Measurements from ENCODE around the gene TMEM131L.
"Not testable (repeated sequence)": the region's sequence is repeated elsewhere in the genome, so short reads cannot be mapped to it uniquely, and the experiment has no call there.

Gene TMEM131L

DNA sequence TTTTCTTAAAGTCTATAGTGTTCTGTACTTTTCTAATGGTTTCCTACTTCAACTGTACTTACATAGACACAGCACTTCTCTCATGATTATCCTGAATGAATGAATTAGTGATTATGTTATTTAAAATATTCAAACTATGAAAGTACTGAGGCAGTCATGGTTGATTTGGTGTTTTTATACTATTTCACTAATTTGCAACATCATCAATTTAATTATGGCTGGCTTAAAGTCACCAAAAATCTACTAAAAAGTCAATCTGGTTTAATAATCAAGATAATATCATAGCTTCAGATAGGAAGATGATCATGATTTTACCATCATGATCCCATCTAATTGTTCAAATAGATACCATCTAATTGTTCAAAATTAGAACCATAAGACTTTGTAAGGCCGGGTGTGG, 16.8 kb upstream of the TMEM131L start:
- TF ChIP-seq, protein P1, sequence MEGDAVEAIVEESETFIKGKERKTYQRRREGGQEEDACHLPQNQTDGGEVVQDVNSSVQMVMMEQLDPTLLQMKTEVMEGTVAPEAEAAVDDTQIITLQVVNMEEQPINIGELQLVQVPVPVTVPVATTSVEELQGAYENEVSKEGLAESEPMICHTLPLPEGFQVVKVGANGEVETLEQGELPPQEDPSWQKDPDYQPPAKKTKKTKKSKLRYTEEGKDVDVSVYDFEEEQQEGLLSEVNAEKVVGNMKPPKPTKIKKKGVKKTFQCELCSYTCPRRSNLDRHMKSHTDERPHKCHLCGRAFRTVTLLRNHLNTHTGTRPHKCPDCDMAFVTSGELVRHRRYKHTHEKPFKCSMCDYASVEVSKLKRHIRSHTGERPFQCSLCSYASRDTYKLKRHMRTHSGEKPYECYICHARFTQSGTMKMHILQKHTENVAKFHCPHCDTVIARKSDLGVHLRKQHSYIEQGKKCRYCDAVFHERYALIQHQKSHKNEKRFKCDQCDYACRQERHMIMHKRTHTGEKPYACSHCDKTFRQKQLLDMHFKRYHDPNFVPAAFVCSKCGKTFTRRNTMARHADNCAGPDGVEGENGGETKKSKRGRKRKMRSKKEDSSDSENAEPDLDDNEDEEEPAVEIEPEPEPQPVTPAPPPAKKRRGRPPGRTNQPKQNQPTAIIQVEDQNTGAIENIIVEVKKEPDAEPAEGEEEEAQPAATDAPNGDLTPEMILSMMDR (conservative IDR thresholded peaks at IDR 0.05; ENCODE audit: low read depth): no peak
- H3K27ac ChIP-seq: no peak overlapping the region
- no peak for DNase-seq (ENCODE audit: low spot score)
- ChIA-PET POLR2A (ENCODE audit: low non-redundant PET) (no interaction called here), CTCF (interaction anchor here (1.5 kb wide), 1 partner anchor 16 kb away, joined by 5 read pairs; no protein-coding TSS in a partner anchor)

DNA sequence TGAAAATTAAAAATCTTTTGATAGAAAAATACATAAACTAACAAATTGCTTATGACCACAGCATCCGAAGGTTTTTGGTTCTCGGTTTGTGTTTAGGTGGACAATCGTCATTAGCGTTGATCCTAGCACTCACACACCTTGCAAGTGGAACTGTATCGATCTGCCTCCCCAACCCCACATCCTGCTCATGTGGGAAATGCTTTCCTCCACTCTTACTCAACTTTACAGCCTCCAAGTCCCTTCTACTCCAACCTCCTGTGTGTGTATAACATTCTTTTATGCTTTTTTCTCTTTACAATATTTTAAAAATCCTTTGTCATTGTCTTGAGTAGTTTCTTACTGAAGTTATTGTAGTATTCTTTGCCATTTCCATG, 15.6 kb upstream of the TMEM131L start:
- TF ChIP-seq, protein P1 (conservative IDR thresholded peaks at IDR 0.05; ENCODE audit: low read depth): no peak
- H3K27ac ChIP-seq: no peak overlapping the region
- ChIA-PET POLR2A (ENCODE audit: low non-redundant PET) (no interaction called here), CTCF (no interaction called here)
- DNase-seq (ENCODE audit: low spot score): no peak

DNA sequence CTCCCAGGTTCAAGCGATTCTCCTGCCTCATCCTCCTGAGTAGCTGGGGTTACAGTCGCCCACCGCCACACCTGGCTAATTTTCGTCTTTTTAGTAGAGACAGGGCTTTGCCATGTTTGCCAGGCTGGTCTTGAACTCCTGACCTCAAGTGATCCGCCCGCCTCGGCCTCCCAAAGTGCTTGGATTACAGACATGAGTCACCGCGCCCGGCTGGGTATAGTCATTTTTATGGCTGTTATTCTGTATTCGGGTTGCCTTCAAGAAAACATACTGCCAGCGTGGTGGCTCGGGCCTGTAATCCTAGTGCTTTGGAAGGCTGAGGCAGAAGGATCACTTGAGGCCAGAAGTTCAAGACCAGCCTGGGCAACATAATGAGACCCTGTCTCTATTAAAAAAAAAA, 15.0 kb upstream of the TMEM131L start:
- DNase-seq (ENCODE audit: low spot score); H3K27ac ChIP-seq; POLR2A ChIA-PET (ENCODE audit: low non-redundant PET); CTCF ChIA-PET: not testable (repeated sequence)

DNA sequence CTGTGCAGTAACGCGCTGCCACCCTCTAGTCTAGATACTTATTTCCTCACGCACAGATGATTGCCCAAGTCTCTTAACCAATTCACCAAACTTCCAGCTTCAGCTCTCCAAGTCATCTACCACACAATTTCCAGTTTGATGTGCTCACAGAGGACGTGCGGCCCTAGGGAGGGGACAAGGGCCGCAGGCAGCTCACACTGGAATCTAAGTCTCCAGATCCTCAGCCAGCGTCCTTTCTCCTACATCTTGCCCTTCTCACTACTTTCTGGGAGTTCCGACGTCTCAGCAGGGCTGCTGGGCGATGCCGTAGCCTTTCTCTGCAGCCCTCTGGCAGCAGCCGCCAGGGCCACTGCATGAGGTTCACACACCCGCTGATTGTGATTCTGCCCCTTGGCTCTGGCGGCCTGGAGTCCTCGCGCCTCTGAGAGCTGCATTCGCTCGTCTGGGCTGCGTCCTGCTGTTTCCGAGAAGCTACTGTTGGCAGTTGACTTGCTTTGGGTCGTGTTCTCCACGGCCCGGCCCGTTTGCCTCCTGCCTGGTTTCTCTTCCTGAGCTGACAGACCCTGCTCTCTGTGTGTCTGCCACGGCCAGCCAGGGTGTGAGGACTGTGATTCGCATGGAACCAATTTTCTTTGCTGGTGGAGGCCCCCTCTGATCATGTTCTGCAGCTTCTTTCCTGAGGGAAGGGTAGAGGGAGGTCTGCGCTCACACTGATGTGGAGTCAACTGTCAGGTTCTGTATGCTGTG, 14.1 kb upstream of the TMEM131L start:
- POLR2A ChIA-PET (ENCODE audit: low non-redundant PET): no interaction called here
- TF ChIP-seq, protein P1 (conservative IDR thresholded peaks at IDR 0.05; ENCODE audit: low read depth): no peak
- H3K27ac ChIP-seq: no peak overlapping the region
- CTCF ChIA-PET: no interaction called here
- no peak for DNase-seq (ENCODE audit: low spot score)

DNA sequence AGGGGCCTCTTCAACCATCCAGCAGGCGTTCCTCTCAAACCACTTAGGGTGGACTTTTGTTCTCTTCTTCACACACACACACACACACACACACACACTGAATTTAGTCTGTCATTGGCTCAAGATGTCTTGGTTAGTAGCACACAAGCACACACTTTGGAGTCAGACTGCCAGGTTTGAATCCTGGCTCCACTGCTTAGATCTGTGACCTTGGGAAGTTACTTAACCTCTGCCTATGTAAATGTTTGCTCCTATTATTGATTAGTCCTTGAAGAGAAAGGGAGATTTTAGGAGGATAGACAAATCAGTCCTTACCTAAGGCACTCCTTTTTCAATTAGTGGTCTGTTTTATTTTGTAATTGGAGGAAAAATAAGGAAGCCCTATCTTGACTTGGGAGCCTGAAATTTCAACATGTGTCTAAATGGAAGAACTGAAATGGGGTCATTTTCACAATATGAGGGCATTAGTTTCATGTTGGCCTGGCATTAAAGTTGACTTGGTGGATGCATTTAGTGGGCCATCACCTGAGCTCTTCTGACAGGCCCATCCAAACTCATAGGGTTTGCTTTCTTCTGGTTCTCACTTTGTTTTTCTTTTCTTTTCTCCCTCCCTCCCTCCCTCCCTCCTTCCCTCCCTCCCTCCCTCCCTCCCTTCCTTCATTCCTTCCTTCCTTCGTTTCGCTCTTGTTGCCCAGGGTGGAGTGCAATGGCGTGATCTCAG, 13.3 kb upstream of the TMEM131L start:
- no peak overlapping the region for H3K27ac ChIP-seq
- POLR2A ChIA-PET (ENCODE audit: low non-redundant PET): no interaction called here

DNA sequence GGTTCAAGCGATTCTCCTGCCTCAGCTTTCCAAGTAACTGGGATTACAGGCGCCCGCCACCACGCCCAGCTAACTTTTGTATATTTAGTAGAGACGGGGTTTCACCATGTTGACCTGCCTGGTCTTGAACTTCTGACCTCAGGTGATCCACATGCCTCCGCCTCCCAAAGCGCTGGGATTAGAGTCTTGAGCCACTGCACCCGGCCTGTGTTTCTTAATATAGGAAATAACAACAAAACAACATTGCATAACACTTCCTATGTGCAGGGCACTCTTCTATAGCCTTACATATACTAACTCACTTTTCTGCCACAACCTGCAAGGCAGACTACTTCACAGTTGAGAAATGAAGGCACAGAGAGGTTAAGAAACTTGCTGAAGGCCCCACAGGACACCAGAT, 12.8 kb upstream of the TMEM131L start:
- no peak for DNase-seq (ENCODE audit: low spot score)
- TF ChIP-seq, protein P1 (conservative IDR thresholded peaks at IDR 0.05; ENCODE audit: low read depth): no peak
- CTCF ChIA-PET: no interaction called here
- POLR2A ChIA-PET (ENCODE audit: low non-redundant PET): no interaction called here
- H3K27ac ChIP-seq: no peak overlapping the region

More for the DNA sequence above, 13.3 kb upstream of the TMEM131L start:
- no peak for DNase-seq (ENCODE audit: low spot score)
- CTCF ChIA-PET: no interaction called here
- TF ChIP-seq, protein P1 (conservative IDR thresholded peaks at IDR 0.05; ENCODE audit: low read depth): no peak

DNA sequence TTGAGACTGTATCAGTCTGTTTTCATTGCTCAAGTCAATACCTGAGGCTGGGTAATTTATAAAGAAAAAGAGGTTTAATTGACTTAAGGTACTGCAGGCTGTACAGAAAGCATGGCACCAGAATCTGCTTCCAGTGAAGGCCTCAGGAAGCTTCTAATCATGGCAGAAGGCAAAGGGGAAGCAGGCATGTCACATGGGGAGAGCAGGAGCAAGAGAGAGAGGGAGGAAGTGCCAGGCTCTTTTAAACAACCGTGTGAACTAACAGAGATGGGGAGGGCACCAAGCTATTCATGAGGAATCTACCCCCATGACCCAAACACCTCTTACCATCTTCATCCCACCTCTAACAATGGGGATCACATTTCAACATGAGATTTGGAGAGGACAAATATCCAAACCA, 7.2 kb upstream of the TMEM131L start:
- TF ChIP-seq, protein P1 (conservative IDR thresholded peaks at IDR 0.05; ENCODE audit: low read depth): no peak
- no peak overlapping the region for H3K27ac ChIP-seq
- POLR2A ChIA-PET (ENCODE audit: low non-redundant PET): no interaction called here
- CTCF ChIA-PET: no interaction called here
- DNase-seq (ENCODE audit: low spot score): no peak

DNA sequence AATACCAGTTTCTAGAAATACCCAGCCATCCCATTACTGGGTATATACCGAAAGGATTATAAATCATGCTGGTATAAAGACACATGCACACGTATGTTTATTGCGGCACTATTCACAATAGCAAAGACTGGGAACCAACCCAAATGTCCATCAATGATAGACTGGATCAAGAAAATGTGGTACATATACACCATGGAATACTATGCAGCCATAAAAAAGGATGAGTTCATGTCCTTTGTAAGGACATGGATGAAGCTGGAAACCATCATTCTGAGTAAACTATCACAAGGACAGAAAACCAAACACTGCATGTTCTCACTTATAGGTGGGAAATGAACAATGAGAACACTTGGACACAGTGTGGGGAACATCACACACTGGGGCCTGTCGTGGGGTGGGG, 4.6 kb upstream of the TMEM131L start:
- DNase-seq (ENCODE audit: low spot score); CTCF ChIA-PET; H3K27ac ChIP-seq; POLR2A ChIA-PET (ENCODE audit: low non-redundant PET): not testable (repeated sequence)

Measured in RWPE1 (cell line).